Keratinocyte (primary cell): ENCODE data around the gene HHIP. TPM values are rescaled to one million over a fixed set of nuclear protein-coding genes. Genes with fewer than 3 reads are reported as not detected.

ENCODE experiments used
- DNase-seq: peaks from one replicate; pipeline ENCODE4 v3.0.0-alpha.2; 2011; ENCODE audit warnings: low read depth, missing footprints, low spot score
- FAIRE-seq: peaks from 2 replicates; lab custom pipeline; 2011; peaks lifted over from hg19 to GRCh38; lab: Jason Lieb, UNC
- H2AFZ ChIP-seq: 2 replicates; pipeline ENCODE4 v1.6.0; 2012; ENCODE audit warnings: low read length, control low read depth, inconsistent platforms; ENCODE audit not compliant: control insufficient read depth
- H3K27ac ChIP-seq: 2 replicates; pipeline ENCODE4 v1.5.1; 2011; ENCODE audit warnings: low read length; ENCODE audit not compliant: control insufficient read depth, insufficient read depth
- H3K27me3 ChIP-seq: 3 replicates; pipeline ENCODE4 v1.6.0; 2011; ENCODE audit warnings: low read length; ENCODE audit not compliant: control insufficient read depth, insufficient read depth; ENCODE audit errors: extremely low read depth
- H3K36me3 ChIP-seq, 2 experiments: 2 replicates in 1 of 2; 3 replicates in 1 of 2; pipeline ENCODE4 v1.5.1; 2011; ENCODE audit warnings: low read length in 2 of 2, mild to moderate bottlenecking in 1 of 2; ENCODE audit not compliant: control insufficient read depth in 2 of 2, insufficient read depth in 2 of 2; ENCODE audit errors: extremely low read depth in 1 of 2
- H3K4me1 ChIP-seq: 3 replicates; pipeline ENCODE4 v1.5.1; 2011; ENCODE audit warnings: low read length; ENCODE audit not compliant: control insufficient read depth, insufficient read depth; ENCODE audit errors: extremely low read depth
- H3K4me2 ChIP-seq: 3 replicates; pipeline ENCODE4 v1.6.0; 2011; ENCODE audit warnings: low read depth, low read length; ENCODE audit not compliant: control insufficient read depth, insufficient read depth; ENCODE audit errors: extremely low read depth
- H3K4me3 ChIP-seq, 3 experiments: fragments of 200-600 bp in 1 of 3; sonication (generic) in 1 of 3; 2 replicates in 2 of 3; 3 replicates in 1 of 3; pipeline ENCODE4 v1.5.1; 2011 to 2016; ENCODE audit warnings: low read length in 3 of 3, mild to moderate bottlenecking in 3 of 3, control low read depth in 2 of 3, inconsistent platforms in 1 of 3, low read depth in 1 of 3, mixed read lengths in 1 of 3, mixed run types in 1 of 3, moderate library complexity in 1 of 3; ENCODE audit not compliant: control insufficient read depth in 2 of 3, insufficient read depth in 2 of 3; ENCODE audit errors: extremely low read depth in 1 of 3
- H3K79me2 ChIP-seq: 2 replicates; pipeline ENCODE4 v1.6.0; 2012; ENCODE audit warnings: low read length; ENCODE audit not compliant: control insufficient read depth, insufficient read depth
- H3K9ac ChIP-seq: 3 replicates; pipeline ENCODE4 v1.6.0; 2011; ENCODE audit warnings: low read length; ENCODE audit not compliant: control insufficient read depth, insufficient read depth; ENCODE audit errors: extremely low read depth
- H3K9me1 ChIP-seq: 3 replicates; pipeline ENCODE4 v1.6.0; 2011; ENCODE audit warnings: low read length; ENCODE audit not compliant: control insufficient read depth, insufficient read depth; ENCODE audit errors: extremely low read depth
- H3K9me3 ChIP-seq: 2 replicates; pipeline ENCODE4 v1.5.1; 2012; ENCODE audit warnings: low read depth, low read length; ENCODE audit not compliant: control insufficient read depth
- H4K20me1 ChIP-seq: 3 replicates; pipeline ENCODE4 v1.6.0; 2011; ENCODE audit warnings: low read length; ENCODE audit not compliant: control insufficient read depth, insufficient read depth; ENCODE audit errors: extremely low read depth
- EZH2 ChIP-seq: IDR thresholded peaks from one replicate; pipeline ENCODE4 v1.6.1; 2012; ENCODE audit warnings: inconsistent platforms, mild to moderate bottlenecking, low read length, moderate library complexity
- dilution Hi-C: fragments of 300-500 bp; cut with MboI; formaldehyde crosslinking; loops from one replicate; pipeline ENCODE4 v1.7.0; 2020; ENCODE audit warnings: low sequenced_read_pairs; ENCODE audit not compliant: extremely low pct_ligation_motif_present
- polyA plus RNA-seq, 5 experiments: library from polyadenylated mRNA; depleted of rRNA in 3 of 5; stranded (reverse) in 3 of 5; stranded (forward) in 1 of 5; unstranded in 1 of 5; fragments of >200 nt; gene quantifications; 1 replicate in 1 of 5; 2 replicates in 3 of 5; 3 replicates in 1 of 5; pipeline versions ENCODE4 v1.2.1 to v1.2.3, GENCODE V29; 2011 to 2012; ENCODE audit warnings: missing spikeins in 2 of 5, low read depth in 1 of 5, low replicate concordance in 1 of 5
- TF ChIP-seq, protein P1 (sequence below), 3 experiments: IDR thresholded peaks in 1 of 3; conservative IDR thresholded peaks in 1 of 3; optimal IDR thresholded peaks in 1 of 3; 2 replicates in 2 of 3; 3 replicates in 1 of 3; pipeline versions ENCODE3 to v1.5.1; 2011; ENCODE audit warnings: low read length in 3 of 3, mild to moderate bottlenecking in 3 of 3, moderate library complexity in 2 of 3, control low read depth in 1 of 3, inconsistent platforms in 1 of 3; ENCODE audit not compliant: insufficient read depth in 2 of 3; ENCODE audit errors: extremely low read depth in 1 of 3

The HHIP gene
- polyA plus RNA-seq, 1 donor (not counting 4 experiments of a cell fraction or from before 2014, with no cell fraction given) = 0.20 TPM

DNA sequence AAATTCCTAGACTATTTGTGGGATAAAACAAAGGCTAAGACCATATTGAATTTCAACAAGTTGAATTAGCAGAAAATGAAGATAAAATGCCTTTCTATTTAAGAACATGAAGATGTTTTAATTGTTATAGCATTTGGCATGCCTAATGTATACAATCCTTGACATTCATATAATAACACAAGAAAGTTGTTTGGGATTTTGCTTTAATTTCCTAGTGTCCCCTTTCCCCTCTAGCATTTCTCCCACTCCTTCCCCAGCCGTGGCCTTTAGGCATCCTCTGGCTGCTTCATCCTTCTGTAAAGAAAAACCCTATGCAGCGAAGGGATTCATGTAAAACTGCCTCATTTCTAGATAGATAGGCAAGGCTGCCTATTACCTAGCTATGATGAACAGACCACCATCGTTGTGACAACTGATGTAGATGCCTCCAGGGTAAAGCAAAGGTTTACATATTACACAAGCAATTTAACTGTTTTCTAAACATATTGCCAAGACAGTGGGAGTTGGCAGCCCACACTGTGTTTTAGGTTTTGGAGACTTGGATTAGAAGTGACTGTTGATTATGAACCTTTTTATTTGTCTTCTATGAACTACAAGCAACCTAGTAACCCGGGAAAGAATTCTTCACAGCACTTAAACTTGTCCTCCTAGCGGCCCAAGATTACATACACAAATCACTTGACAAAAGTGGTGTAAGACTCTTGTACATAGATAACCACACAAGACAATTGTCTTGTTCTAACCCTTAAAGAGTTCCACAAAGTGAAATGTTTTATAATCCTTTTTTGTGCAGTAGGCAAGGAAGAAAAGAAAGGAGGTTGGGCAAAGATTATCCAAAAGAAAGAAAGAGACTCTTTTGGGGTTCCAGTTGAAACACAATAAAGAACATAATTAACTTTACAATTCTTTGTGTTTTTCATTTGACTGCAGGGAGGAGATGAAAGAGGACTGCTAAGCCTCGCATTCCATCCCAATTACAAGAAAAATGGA is 59.9 kb downstream of the HHIP start:
- no peak overlapping the region for H3K4me3 ChIP-seq
- no peak overlapping the region for H3K4me2 ChIP-seq
- TF ChIP-seq, protein P1, sequence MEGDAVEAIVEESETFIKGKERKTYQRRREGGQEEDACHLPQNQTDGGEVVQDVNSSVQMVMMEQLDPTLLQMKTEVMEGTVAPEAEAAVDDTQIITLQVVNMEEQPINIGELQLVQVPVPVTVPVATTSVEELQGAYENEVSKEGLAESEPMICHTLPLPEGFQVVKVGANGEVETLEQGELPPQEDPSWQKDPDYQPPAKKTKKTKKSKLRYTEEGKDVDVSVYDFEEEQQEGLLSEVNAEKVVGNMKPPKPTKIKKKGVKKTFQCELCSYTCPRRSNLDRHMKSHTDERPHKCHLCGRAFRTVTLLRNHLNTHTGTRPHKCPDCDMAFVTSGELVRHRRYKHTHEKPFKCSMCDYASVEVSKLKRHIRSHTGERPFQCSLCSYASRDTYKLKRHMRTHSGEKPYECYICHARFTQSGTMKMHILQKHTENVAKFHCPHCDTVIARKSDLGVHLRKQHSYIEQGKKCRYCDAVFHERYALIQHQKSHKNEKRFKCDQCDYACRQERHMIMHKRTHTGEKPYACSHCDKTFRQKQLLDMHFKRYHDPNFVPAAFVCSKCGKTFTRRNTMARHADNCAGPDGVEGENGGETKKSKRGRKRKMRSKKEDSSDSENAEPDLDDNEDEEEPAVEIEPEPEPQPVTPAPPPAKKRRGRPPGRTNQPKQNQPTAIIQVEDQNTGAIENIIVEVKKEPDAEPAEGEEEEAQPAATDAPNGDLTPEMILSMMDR (optimal IDR thresholded peaks at IDR 0.05 in 1 of 3, IDR thresholded peaks at IDR 0.05 in 1 of 3, conservative IDR thresholded peaks at IDR 0.05 in 1 of 3; ENCODE audit: extremely low read depth in 1 of 3, insufficient read depth in 2 of 3, low read length in 3 of 3) = no peak
- no peak for TF ChIP-seq EZH2
- no peak overlapping the region for H3K27ac ChIP-seq
- H4K20me1 ChIP-seq = no peaks in the 10 kb centered on the region
- no peaks in the 10 kb centered on the region for H3K79me2 ChIP-seq
- no peaks in the 10 kb centered on the region for H3K9me3 ChIP-seq
- FAIRE-seq (peak; percentile 17), DNase-seq (no peak)
- dilution Hi-C loops = no loop called here
- no peaks in the 10 kb centered on the region for H3K27me3 ChIP-seq
- peaks cover 18% of the 10 kb centered on the region for H3K4me1 ChIP-seq
- H3K36me3 ChIP-seq = no peaks in the 10 kb centered on the region
- H3K9ac ChIP-seq = no peak overlapping the region
- no peaks in the 10 kb centered on the region for H3K9me1 ChIP-seq
- H2AFZ ChIP-seq = no peak overlapping the region

DNA sequence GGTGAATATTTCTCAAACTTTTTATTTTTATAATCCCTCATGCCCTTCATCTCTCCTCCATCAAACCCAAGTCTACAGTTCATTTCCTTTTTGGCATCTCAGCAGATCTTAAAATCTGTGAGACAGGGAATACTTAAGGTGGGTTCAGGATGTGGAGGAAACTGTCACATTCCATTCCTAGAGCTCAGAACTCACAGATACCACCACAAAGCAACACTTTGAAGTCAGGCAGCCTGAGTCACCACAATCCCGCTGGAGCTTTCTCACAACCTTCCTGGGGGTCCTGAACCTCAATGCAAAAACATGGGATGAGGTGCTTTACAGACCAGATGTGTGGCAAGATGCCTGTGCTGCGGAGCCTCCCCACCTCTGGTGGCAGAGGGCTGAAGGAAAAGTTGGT is 63.2 kb downstream of the HHIP start:
- no peak overlapping the region for H3K9ac ChIP-seq
- TF ChIP-seq, protein P1 (optimal IDR thresholded peaks at IDR 0.05 in 1 of 3, IDR thresholded peaks at IDR 0.05 in 1 of 3, conservative IDR thresholded peaks at IDR 0.05 in 1 of 3; ENCODE audit: extremely low read depth in 1 of 3, insufficient read depth in 2 of 3, low read length in 3 of 3) = no peak
- TF ChIP-seq EZH2 = no peak
- H3K4me2 ChIP-seq = no peak overlapping the region
- H4K20me1 ChIP-seq = no peaks in the 10 kb centered on the region
- no peaks in the 10 kb centered on the region for H3K79me2 ChIP-seq
- dilution Hi-C loops = no loop called here
- DNase-seq (no peak), FAIRE-seq (peak; percentile 69)
- H3K36me3 ChIP-seq = no peaks in the 10 kb centered on the region
- no peak overlapping the region for H3K4me3 ChIP-seq
- peaks cover 18% of the 10 kb centered on the region for H3K4me1 ChIP-seq
- no peaks in the 10 kb centered on the region for H3K9me1 ChIP-seq
- no peaks in the 10 kb centered on the region for H3K27me3 ChIP-seq
- no peaks in the 10 kb centered on the region for H3K9me3 ChIP-seq
- H3K27ac ChIP-seq = no peak overlapping the region
- H2AFZ ChIP-seq = no peak overlapping the region
